Measurements from ENCODE around the gene IMPDH2.

IMPDH2 gene

DNA sequence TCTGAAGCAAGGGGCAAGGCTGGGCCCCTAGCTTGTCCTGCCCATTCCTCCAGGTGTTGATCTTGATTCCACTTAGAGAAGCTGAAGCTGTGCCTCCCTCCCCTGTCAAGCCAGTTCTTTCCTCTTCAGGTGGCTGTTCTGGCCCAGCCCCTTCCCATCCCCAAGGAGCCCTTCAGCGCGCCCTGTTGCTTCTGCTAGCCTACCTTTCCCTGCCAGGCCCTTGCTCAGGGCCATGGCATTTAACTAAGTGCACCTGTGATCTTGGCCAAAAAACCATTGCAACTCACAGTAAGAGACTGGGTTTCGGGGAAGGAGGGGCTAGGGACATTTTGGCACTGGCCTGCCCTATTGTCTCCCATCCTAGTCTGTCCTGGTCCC lies 23.9 kb downstream of the IMPDH2 start:
- TF ChIP-seq, protein P1, sequence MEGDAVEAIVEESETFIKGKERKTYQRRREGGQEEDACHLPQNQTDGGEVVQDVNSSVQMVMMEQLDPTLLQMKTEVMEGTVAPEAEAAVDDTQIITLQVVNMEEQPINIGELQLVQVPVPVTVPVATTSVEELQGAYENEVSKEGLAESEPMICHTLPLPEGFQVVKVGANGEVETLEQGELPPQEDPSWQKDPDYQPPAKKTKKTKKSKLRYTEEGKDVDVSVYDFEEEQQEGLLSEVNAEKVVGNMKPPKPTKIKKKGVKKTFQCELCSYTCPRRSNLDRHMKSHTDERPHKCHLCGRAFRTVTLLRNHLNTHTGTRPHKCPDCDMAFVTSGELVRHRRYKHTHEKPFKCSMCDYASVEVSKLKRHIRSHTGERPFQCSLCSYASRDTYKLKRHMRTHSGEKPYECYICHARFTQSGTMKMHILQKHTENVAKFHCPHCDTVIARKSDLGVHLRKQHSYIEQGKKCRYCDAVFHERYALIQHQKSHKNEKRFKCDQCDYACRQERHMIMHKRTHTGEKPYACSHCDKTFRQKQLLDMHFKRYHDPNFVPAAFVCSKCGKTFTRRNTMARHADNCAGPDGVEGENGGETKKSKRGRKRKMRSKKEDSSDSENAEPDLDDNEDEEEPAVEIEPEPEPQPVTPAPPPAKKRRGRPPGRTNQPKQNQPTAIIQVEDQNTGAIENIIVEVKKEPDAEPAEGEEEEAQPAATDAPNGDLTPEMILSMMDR (IDR thresholded peaks at IDR 0.05; ENCODE audit: control extremely low read depth, extremely low read depth, low read depth, missing control alignments) = no peak
- ChIA-PET POLR2A (interaction anchor here (6.5 kb wide), 1 partner anchor 16 kb away, joined by 50 read pairs; the partner anchor contains the start of gene NDUFAF3), CTCF (interaction anchor here (1.9 to 11.8 kb wide), 4 partner anchors 8 to 27 kb away, joined by 6 to 131 read pairs (median 34); partner anchors contain the start of genes DALRD3, NDUFAF3 and P4HTM)

DNA sequence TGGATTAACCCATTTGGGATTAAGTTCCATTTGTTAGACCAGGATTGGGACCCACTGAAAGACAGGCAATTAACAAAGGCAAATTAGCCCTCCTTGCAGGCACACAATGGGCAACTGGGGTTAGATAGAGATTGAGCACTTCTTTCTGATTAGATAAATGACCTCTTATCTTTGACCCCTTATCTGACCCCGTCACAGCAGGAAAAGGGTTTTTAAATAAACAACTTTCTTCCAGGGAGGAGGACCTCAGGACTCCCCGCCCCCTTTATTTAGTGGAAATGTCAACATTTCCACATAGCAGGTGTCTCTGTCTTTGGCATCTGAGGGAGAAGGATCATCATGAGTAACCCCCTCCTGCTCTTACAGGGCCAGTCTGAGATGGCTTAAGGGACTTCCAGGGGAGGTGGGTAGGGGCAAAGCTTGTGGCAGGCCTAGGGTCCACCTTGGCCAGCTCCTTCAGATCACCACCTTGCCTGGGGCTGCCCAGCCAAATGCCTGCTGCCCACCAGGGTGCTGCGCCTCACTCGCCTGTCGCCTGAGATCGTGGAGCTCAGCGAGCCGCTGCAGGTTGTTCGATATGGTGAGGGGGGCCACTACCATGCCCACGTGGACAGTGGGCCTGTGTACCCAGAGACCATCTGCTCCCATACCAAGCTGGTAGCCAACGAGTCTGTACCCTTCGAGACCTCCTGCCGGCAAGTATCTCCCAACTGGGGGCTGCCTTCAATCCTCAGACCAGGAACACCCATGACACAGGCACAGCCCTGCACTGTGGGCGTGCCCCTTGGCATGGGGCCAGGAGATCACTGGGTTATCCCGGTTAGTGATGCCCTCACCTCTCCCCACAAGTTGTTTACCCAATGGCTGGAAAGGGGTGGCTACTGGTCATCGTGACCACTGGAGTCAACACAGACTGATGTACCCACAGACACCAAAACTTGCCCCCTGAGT lies 24.6 kb downstream of the IMPDH2 start:
- CTCF ChIA-PET = interaction anchor here (1.9 to 11.8 kb wide), 4 partner anchors 9 to 27 kb away, joined by 6 to 131 read pairs (median 34); partner anchors contain the start of genes DALRD3, NDUFAF3 and P4HTM
- POLR2A ChIA-PET = interaction anchor here (6.5 kb wide), 1 partner anchor 16 kb away, joined by 50 read pairs; the partner anchor contains the start of gene NDUFAF3
- TF ChIP-seq, protein P1 (IDR thresholded peaks at IDR 0.05; ENCODE audit: control extremely low read depth, extremely low read depth, low read depth, missing control alignments) = no peak
- DNase-seq (ENCODE audit: extremely low spot score) = no peak

More for the DNA sequence above, 23.9 kb downstream of the IMPDH2 start:
- DNase-seq (ENCODE audit: extremely low spot score) = no peak

- ChIA-PET POLR2A (no interaction called here), CTCF (interaction anchor here (1.0 kb wide), 1 partner anchor 10 kb away, joined by 3 read pairs; no protein-coding TSS in a partner anchor)
- DNase-seq (ENCODE audit: extremely low spot score) = no peak
- TF ChIP-seq, protein P1 (IDR thresholded peaks at IDR 0.05; ENCODE audit: control extremely low read depth, extremely low read depth, low read depth, missing control alignments) = no peak
Measured at GRCh38 chr3:49001155-49001554, 28.0 kb downstream of the IMPDH2 start.

DNA sequence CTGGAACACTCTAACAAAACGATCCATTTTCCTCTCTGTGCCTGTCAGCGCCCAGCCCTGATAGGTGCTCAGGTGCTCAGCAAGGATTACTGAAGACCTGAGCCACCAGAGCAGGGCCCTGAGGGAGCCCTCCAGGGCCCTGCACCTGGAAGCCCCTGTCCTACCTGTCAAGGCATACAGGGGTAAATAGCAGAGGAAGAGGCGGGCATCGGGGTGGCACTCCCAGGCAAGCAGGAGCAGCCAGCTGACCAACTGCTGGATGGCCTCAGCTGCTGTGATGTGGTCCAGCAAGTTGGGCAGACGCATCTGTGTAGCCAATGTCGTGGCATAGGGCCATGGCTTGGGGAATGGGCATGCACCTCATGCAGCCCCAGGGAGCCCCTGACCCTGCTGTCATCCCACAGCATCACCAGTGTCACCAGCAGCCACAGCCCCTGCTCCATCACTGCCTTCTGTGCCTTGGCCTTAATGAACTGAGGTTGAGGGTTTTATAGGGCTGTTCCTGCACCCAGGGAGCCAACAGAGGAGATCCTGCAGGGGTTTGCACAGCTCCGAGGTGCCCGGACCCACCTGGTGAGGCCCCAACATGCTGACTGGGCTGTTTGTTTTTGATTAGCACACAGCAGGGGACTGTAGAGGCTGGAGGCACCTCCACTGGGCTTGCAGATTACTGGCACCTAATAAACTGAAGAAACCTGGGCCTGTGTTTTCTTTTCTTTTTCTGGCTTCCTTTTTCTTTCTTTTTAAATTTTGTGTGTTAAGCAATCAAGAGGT lies 29.9 kb downstream of the IMPDH2 start:
- DNase-seq (ENCODE audit: extremely low spot score) = no peak
- POLR2A ChIA-PET = no interaction called here
- CTCF ChIA-PET = interaction anchor here (0.7 to 1.6 kb wide), 2 partner anchors 10 to 12 kb away, joined by 3 to 4 read pairs; partner anchors contain the start of gene P4HTM

DNA sequence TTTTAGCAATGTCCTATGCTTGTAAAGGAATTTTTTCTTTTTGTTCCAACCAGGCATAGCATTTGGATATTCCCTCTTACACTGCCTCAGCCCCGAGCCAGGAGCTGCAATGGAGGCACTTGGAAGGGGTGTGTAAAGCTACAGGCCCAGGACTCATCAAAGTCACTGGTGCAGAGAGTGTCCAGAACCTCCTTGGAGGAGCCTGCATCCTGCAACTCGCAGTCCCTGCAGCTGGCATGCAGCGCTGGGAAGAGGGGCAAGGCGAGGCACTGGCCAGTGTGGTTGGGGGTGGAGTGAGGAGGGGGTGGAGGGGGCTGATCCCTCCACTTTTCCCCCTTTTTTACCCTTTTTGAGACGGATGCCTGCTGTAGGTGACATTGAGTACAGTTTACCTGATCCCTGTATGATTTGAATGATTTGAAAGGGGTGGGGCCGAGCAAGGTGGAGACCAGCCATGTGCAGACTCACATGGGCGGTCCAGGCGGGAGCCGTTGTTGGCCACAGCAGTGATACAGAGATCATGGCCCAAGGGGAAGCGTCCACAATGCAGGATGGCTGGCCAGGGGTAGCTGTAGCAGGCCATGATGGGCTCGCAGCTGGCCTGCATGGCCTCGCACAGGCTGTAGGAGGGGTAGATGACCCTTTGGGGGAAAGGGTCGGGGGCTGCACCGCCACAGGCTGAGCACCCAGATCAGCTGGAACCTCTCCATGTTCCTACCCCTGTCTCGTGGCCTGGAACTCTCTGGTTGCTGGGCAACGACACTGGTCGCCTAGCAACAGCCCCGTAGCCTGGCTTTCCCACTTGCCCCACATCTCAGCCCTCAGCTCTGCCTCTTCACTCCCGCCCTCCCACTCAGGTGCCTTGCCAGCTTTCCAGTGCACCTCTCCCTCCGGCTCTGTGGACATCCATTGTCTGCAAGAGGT lies 31.2 kb downstream of the IMPDH2 start:
- CTCF ChIA-PET = interaction anchor here (0.7 to 2.0 kb wide), 4 partner anchors 10 to 22 kb away, joined by 3 to 16 read pairs (median 3); partner anchors contain the start of gene WDR6
- POLR2A ChIA-PET = interaction anchor here (1.3 kb wide), 1 partner anchor 9 kb away, joined by 3 read pairs; the partner anchor contains the start of gene WDR6

More for the DNA sequence above, 29.9 kb downstream of the IMPDH2 start:
- TF ChIP-seq, protein P1 (IDR thresholded peaks at IDR 0.05; ENCODE audit: control extremely low read depth, extremely low read depth, low read depth, missing control alignments) = no peak

More for the DNA sequence above, 31.2 kb downstream of the IMPDH2 start:
- no peak for DNase-seq (ENCODE audit: extremely low spot score)
- TF ChIP-seq, protein P1 (IDR thresholded peaks at IDR 0.05; ENCODE audit: control extremely low read depth, extremely low read depth, low read depth, missing control alignments) = no peak
